Activated T-cell treated with anti-CD3 and anti-CD28 coated beads, Interleukin-2, amount 50 U/mL, for 24 hours (primary cell): ENCODE data around the gene MAGI1.

Experiments
- DNase-seq: peaks from one replicate; pipeline ENCODE4 v3.0.0-alpha.2; 2020
- H3K27ac Mint-ChIP-seq: 2 replicates; pipeline ENCODE4 v1.8.0; 2020; ENCODE audit warnings: mild to moderate bottlenecking, mixed read lengths
- H3K27me3 Mint-ChIP-seq: 2 replicates; pipeline ENCODE4 v1.8.0; 2020; ENCODE audit warnings: mixed read lengths
- H3K36me3 Mint-ChIP-seq: 2 replicates; pipeline ENCODE4 v1.8.0; 2020; ENCODE audit warnings: low read depth, mixed read lengths
- H3K4me1 Mint-ChIP-seq: 2 replicates; pipeline ENCODE4 v1.8.0; 2020; ENCODE audit warnings: low read depth, mixed read lengths
- H3K4me3 Mint-ChIP-seq: 2 replicates; pipeline ENCODE4 v1.8.0; 2020; ENCODE audit warnings: mild to moderate bottlenecking, moderate library complexity, mixed read lengths
- H3K9me3 Mint-ChIP-seq: 2 replicates; pipeline ENCODE4 v1.8.0; 2020; ENCODE audit warnings: mixed read lengths

Gene MAGI1

GRCh38 chr3:65914740-65915367 is 123.9 kb downstream of the MAGI1 start:
- Mint-ChIP-seq H3K27me3 (no peaks in the 10 kb centered on the region), H3K9me3 (peaks cover 11% of the 10 kb centered on the region), H3K4me3 (no peak overlapping the region), H3K27ac (no peak overlapping the region), H3K4me1 (no peaks in the 10 kb centered on the region), H3K36me3 (no peaks in the 10 kb centered on the region)
- no peak for DNase-seq

GRCh38 chr3:65914032-65914739 is 124.5 kb downstream of the MAGI1 start:
- H3K27ac Mint-ChIP-seq = no peak overlapping the region
- no peaks in the 10 kb centered on the region for H3K4me1 Mint-ChIP-seq
- no peak overlapping the region for H3K4me3 Mint-ChIP-seq
- no peak for DNase-seq
- H3K36me3 Mint-ChIP-seq = no peaks in the 10 kb centered on the region
- peaks cover 11% of the 10 kb centered on the region for H3K9me3 Mint-ChIP-seq
- H3K27me3 Mint-ChIP-seq = no peaks in the 10 kb centered on the region

- Mint-ChIP-seq H3K4me3 (no peak overlapping the region), H3K4me1 (no peaks in the 10 kb centered on the region), H3K27ac (no peak overlapping the region), H3K9me3 (peaks cover 7% of the 10 kb centered on the region), H3K27me3 (no peaks in the 10 kb centered on the region), H3K36me3 (no peaks in the 10 kb centered on the region)
- no peak for DNase-seq
These were observed 126.1 kb downstream of the MAGI1 start for GRCh38 chr3:65912647-65913046.

GRCh38 chr3:65908588-65908987 is 130.1 kb downstream of the MAGI1 start:
- H3K4me1 Mint-ChIP-seq = no peaks in the 10 kb centered on the region
- H3K4me3 Mint-ChIP-seq = no peak overlapping the region
- no peaks in the 10 kb centered on the region for H3K27me3 Mint-ChIP-seq
- no peak overlapping the region for H3K27ac Mint-ChIP-seq
- H3K36me3 Mint-ChIP-seq = no peaks in the 10 kb centered on the region
- DNase-seq = no peak
- peaks cover 5% of the 10 kb centered on the region for H3K9me3 Mint-ChIP-seq

GRCh38 chr3:65907232-65908130 is 131.2 kb downstream of the MAGI1 start:
- H3K27me3 Mint-ChIP-seq = no peaks in the 10 kb centered on the region
- no peak for DNase-seq
- no peak overlapping the region for H3K4me3 Mint-ChIP-seq
- peaks cover 5% of the 10 kb centered on the region for H3K9me3 Mint-ChIP-seq
- no peak overlapping the region for H3K27ac Mint-ChIP-seq
- H3K4me1 Mint-ChIP-seq = no peaks in the 10 kb centered on the region
- H3K36me3 Mint-ChIP-seq = no peaks in the 10 kb centered on the region

GRCh38 chr3:65905771-65906170 is 132.9 kb downstream of the MAGI1 start:
- H3K4me3 Mint-ChIP-seq = no peak overlapping the region
- no peak for DNase-seq
- no peak overlapping the region for H3K27ac Mint-ChIP-seq
- no peaks in the 10 kb centered on the region for H3K27me3 Mint-ChIP-seq
- no peaks in the 10 kb centered on the region for H3K4me1 Mint-ChIP-seq
- H3K9me3 Mint-ChIP-seq = peaks cover 5% of the 10 kb centered on the region
- H3K36me3 Mint-ChIP-seq = no peaks in the 10 kb centered on the region

- Mint-ChIP-seq H3K9me3 (no peaks in the 10 kb centered on the region), H3K4me3 (no peak overlapping the region), H3K4me1 (no peaks in the 10 kb centered on the region), H3K36me3 (no peaks in the 10 kb centered on the region), H3K27me3 (no peaks in the 10 kb centered on the region), H3K27ac (no peak overlapping the region)
- DNase-seq = no peak
These were observed 134.7 kb downstream of the MAGI1 start for GRCh38 chr3:65904016-65904415.

GRCh38 chr3:65902304-65902793 is 136.4 kb downstream of the MAGI1 start:
- Mint-ChIP-seq H3K36me3 (no peaks in the 10 kb centered on the region), H3K27ac (no peak overlapping the region), H3K27me3 (no peaks in the 10 kb centered on the region), H3K4me1 (no peaks in the 10 kb centered on the region), H3K9me3 (no peaks in the 10 kb centered on the region), H3K4me3 (no peak overlapping the region)
- DNase-seq = no peak

- Mint-ChIP-seq H3K4me3 (no peak overlapping the region), H3K4me1 (no peaks in the 10 kb centered on the region), H3K27ac (no peak overlapping the region), H3K36me3 (no peaks in the 10 kb centered on the region), H3K27me3 (no peaks in the 10 kb centered on the region), H3K9me3 (no peaks in the 10 kb centered on the region)
- no peak for DNase-seq
These were observed 137.5 kb downstream of the MAGI1 start for GRCh38 chr3:65901226-65901625.

GRCh38 chr3:65899226-65899625 is 139.5 kb downstream of the MAGI1 start:
- Mint-ChIP-seq H3K4me3 (no peak overlapping the region), H3K36me3 (no peaks in the 10 kb centered on the region), H3K27ac (no peak overlapping the region), H3K9me3 (no peaks in the 10 kb centered on the region), H3K4me1 (no peaks in the 10 kb centered on the region), H3K27me3 (no peaks in the 10 kb centered on the region)
- DNase-seq = no peak

GRCh38 chr3:65897766-65898165 is 141.0 kb downstream of the MAGI1 start:
- Mint-ChIP-seq H3K4me3 (no peak overlapping the region), H3K27me3 (no peaks in the 10 kb centered on the region), H3K27ac (no peak overlapping the region), H3K4me1 (no peaks in the 10 kb centered on the region), H3K9me3 (no peaks in the 10 kb centered on the region), H3K36me3 (no peaks in the 10 kb centered on the region)
- DNase-seq = no peak

- Mint-ChIP-seq H3K4me1 (no peaks in the 10 kb centered on the region), H3K9me3 (no peaks in the 10 kb centered on the region), H3K27ac (no peak overlapping the region), H3K36me3 (no peaks in the 10 kb centered on the region), H3K4me3 (no peak overlapping the region), H3K27me3 (no peaks in the 10 kb centered on the region)
- no peak for DNase-seq
These were observed 142.4 kb downstream of the MAGI1 start for GRCh38 chr3:65896321-65896720.

GRCh38 chr3:65894679-65895453 is 143.9 kb downstream of the MAGI1 start:
- H3K9me3 Mint-ChIP-seq = peaks cover 3% of the 10 kb centered on the region
- no peaks in the 10 kb centered on the region for H3K27me3 Mint-ChIP-seq
- H3K27ac Mint-ChIP-seq = no peak overlapping the region
- H3K36me3 Mint-ChIP-seq = no peaks in the 10 kb centered on the region
- DNase-seq = no peak
- no peak overlapping the region for H3K4me3 Mint-ChIP-seq
- no peaks in the 10 kb centered on the region for H3K4me1 Mint-ChIP-seq

- Mint-ChIP-seq H3K36me3 (no peaks in the 10 kb centered on the region), H3K27me3 (no peaks in the 10 kb centered on the region)
These were observed 144.6 kb downstream of the MAGI1 start for GRCh38 chr3:65894126-65894525.

More at GRCh38 chr3:65894126-65894525, 144.6 kb downstream of the MAGI1 start:
- no peak for DNase-seq
- Mint-ChIP-seq H3K4me1 (no peaks in the 10 kb centered on the region), H3K9me3 (peaks cover 3% of the 10 kb centered on the region), H3K27ac (no peak overlapping the region), H3K4me3 (no peak overlapping the region)
